NCI-H1105 (cell line): Measurements from ENCODE around the gene OR56B1.

Experiments used
- DNase-seq: peaks from one replicate; lab custom pipeline; 2025; lab: John Stamatoyannopoulos, UW

The OR56B1 gene

DNA sequence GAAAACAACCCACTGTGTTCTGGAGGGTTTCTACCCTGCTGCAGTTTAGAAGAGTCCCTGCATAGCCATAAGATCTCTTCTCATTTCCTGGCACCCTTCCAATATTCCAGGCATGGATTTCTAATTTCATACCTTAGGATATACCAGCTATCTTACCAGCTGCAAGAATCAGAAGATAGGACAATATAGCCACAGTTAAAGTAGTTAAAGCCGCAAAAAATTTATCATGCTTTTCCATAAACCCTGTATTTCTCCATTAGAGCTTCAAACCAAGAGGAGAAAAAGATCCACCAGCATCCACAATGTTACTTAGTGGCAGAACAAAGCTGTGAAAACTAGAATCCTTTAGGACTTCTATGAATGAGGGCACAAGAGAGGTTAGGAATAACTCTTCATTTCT lies 8.6 kb upstream of the OR56B1 start:
- DNase-seq, result no peak

GRCh38 chr11:5737091-5737490 lies 843 bp downstream of the OR56B1 start:
- no peak for DNase-seq

DNA sequence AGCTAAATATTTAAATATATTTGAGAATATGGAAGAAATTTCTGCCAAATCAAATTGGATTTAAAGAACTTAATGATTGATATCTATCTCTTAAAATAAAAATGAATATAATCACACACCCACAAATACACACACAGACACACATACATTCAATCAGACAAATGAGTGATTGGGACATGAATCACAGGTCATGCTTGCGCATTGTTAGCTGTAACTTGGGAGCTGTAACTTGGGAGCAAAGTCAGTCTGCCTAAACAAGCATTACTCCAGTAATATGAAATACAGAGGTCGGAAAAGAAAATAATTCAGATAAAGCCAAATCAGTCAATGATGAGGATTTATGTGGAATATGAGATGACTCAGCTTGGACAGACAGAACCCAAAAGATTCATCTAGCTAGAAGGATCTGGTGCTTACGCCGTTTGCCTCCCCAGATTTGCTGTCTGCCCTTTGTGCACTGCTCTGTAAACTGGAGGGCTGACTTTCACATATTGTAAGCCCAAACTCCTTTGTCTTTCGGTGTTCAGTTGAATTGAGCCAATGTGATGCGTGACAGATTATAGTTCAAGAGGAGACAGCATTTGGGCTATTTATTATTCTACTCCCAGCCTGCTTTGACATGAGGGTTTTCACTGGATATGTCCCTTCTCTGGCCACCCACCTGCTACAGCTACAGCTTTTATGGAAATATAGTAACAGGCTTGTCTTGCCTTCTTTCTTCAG lies 1.6 kb downstream of the OR56B1 start:
- DNase-seq, result no peak

DNA sequence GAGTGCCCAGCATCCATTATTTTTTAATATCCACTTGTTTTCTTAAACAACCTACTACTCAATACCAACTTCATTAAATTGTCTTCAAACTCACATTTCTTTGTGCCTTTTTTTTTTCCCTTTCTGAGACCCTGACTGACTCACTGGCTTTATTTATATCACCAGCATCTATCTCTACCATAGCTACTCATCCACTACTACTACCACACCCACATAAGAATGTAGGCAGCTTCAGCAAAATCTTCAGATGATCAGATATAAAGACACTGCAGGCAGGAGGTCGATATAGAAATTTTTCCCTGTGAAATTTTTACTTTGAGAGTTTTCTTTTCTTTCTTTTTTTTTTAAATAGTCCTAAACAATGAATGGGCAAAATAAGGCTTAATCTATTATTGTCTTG lies 2.2 kb downstream of the OR56B1 start:
- DNase-seq, result no peak

- no peak for DNase-seq
Measured at GRCh38 chr11:5746614-5747013, 10.4 kb downstream of the OR56B1 start.

DNA sequence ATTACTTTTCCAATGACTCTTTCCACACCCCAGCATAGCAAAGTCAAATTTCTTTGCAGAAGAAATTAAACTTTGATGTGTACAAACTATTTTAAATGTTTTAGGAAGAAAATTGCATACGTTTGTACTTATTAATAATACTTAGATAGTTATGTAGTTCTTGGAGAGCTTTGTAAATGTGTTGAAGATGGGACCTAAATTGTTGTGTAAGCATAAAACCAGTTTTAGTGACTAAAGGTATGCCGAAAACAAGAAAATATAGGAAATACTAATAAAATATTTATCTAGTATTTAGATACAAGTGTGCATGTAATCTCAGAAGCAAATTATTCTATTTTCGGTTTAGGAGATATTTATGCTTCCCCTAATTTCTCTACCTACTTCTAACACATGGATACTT lies 13.6 kb downstream of the OR56B1 start:
- DNase-seq, result no peak

- DNase-seq, result no peak
Measured at GRCh38 chr11:5753943-5754342, 17.7 kb downstream of the OR56B1 start, which contains the start of gene OR52N4. Gene OR52N4, plus strand, starts transcription at chr11:5754243. Its CDS starts 498 bp downstream, at chr11:5754741.

DNA sequence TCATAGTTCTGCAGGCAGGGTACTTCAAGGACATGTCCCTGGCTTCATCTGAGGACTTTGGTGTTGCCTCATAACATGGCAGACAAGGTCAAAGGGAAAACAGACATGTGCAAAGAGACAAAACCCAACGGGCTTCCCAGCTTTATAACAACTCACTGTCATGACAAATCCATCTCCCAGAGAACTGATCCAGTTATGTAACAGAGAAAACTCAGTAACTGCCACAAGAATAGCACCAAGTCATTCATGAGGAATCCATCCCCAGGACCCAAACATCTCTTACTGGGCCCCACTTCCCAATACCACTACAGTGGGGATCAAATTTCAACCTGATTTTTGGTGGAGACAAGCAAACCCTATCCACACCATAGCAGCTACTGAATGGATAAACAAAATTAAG lies 30.8 kb downstream of the OR56B1 start:
- DNase-seq, result no peak

DNA sequence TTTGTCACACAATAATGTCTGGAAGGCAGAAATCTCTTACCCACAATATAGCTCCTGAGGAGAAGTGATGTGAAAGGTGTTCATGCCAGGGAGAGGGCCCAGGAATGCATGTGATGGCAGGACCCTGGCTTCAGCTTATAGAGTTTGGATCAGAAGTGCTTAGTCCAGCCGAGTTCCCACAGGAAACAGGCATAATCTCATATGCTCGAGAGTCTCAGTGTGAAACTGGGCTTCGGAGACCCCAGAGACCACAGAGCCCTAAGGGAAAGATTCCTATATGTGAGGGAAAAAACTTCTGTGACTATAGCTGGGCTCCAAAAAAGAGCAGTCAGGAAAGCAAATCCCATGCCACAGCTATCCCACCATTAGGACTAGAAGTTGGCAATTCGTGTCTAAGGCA lies 47.0 kb downstream of the OR56B1 start, which contains the start of gene OR52N5:
OR52N5 (minus strand) TSS at position 101 of the 400 bp plus-strand sequence. CDS start 4,721 bp downstream, outside the sequence.
- DNase-seq, result no peak
